HCT116 (cell line): Measurements from ENCODE around the gene APOBEC3B.

Experiments
- EZH2 ChIP-seq: fragments of 200-600 bp; sonication (generic); IDR thresholded peaks from 2 replicates; pipeline ENCODE4 v1.6.1; 2017; ENCODE audit warnings: antibody characterized with exemption, mixed run types
- FOSL1 ChIP-seq: IDR thresholded peaks from 2 replicates; pipeline ENCODE4 v1.6.1; 2012; ENCODE audit warnings: low read depth
- POLR2A ChIP-seq: IDR thresholded peaks from 2 replicates; pipeline ENCODE4 v1.7.0; 2011; ENCODE audit warnings: borderline replicate concordance; ENCODE audit not compliant: insufficient read depth, insufficient read length; ENCODE audit errors: extremely low read depth
- POLR2AphosphoS5 ChIP-seq: IDR thresholded peaks from 2 replicates; pipeline ENCODE4 v1.6.1; 2011; ENCODE audit warnings: mild to moderate bottlenecking, low read depth, low read length, moderate library complexity
- RAD21 ChIP-seq: IDR thresholded peaks from 2 replicates; pipeline ENCODE4 v1.6.1; 2012; ENCODE audit warnings: low read depth, mild to moderate bottlenecking
- TCF7L2 ChIP-seq: IDR thresholded peaks from 2 replicates; pipeline ENCODE4 v1.7.0; 2011; ENCODE audit warnings: borderline replicate concordance, inconsistent platforms; ENCODE audit not compliant: insufficient read depth, insufficient read length; ENCODE audit errors: extremely low read depth
- ZBTB33 ChIP-seq: IDR thresholded peaks from 2 replicates; pipeline ENCODE4 v1.6.1; 2011; ENCODE audit warnings: mild to moderate bottlenecking, low read length, moderate library complexity; ENCODE audit not compliant: insufficient replicate concordance; ENCODE audit errors: extremely low read depth
- ZNF274 ChIP-seq: fragments of 200-500 bp; sonication (Bioruptor generic); IDR thresholded peaks from 2 replicates; pipeline ENCODE4 v1.6.1; 2014; ENCODE audit warnings: mild to moderate bottlenecking, low read depth, low read length, inconsistent platforms
- TF ChIP-seq, protein P1 (sequence below): IDR thresholded peaks from 2 replicates; pipeline ENCODE4 v1.6.1; 2012; ENCODE audit warnings: low read depth
- TF ChIP-seq, protein P2 (sequence below), 3 experiments: fragments of 200-600 bp in 1 of 3; sonication (generic) in 1 of 3; IDR thresholded peaks in 2 of 3; conservative IDR thresholded peaks in 1 of 3; 2 replicates each; pipeline ENCODE4 v1.5.1; 2012 to 2017; ENCODE audit warnings: low read depth in 2 of 3, low read length in 2 of 3, antibody characterized with exemption in 1 of 3, borderline replicate concordance in 1 of 3, control low read depth in 1 of 3, mild to moderate bottlenecking in 1 of 3, mixed read lengths in 1 of 3, mixed run types in 1 of 3, moderate library complexity in 1 of 3; ENCODE audit not compliant: insufficient read depth in 1 of 3
- TF ChIP-seq, protein P3 (sequence below): IDR thresholded peaks from 2 replicates; pipeline ENCODE4 v1.6.1; 2012

- TF ChIP-seq TCF7L2 (no peak), EZH2 (no peak), POLR2A (no peak), FOSL1 (no peak), ZBTB33 (no peak), POLR2AphosphoS5 (no peak), ZNF274 (no peak), RAD21 (no peak)
- TF ChIP-seq, protein P1, sequence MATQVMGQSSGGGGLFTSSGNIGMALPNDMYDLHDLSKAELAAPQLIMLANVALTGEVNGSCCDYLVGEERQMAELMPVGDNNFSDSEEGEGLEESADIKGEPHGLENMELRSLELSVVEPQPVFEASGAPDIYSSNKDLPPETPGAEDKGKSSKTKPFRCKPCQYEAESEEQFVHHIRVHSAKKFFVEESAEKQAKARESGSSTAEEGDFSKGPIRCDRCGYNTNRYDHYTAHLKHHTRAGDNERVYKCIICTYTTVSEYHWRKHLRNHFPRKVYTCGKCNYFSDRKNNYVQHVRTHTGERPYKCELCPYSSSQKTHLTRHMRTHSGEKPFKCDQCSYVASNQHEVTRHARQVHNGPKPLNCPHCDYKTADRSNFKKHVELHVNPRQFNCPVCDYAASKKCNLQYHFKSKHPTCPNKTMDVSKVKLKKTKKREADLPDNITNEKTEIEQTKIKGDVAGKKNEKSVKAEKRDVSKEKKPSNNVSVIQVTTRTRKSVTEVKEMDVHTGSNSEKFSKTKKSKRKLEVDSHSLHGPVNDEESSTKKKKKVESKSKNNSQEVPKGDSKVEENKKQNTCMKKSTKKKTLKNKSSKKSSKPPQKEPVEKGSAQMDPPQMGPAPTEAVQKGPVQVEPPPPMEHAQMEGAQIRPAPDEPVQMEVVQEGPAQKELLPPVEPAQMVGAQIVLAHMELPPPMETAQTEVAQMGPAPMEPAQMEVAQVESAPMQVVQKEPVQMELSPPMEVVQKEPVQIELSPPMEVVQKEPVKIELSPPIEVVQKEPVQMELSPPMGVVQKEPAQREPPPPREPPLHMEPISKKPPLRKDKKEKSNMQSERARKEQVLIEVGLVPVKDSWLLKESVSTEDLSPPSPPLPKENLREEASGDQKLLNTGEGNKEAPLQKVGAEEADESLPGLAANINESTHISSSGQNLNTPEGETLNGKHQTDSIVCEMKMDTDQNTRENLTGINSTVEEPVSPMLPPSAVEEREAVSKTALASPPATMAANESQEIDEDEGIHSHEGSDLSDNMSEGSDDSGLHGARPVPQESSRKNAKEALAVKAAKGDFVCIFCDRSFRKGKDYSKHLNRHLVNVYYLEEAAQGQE, result no peak
- TF ChIP-seq, protein P2, sequence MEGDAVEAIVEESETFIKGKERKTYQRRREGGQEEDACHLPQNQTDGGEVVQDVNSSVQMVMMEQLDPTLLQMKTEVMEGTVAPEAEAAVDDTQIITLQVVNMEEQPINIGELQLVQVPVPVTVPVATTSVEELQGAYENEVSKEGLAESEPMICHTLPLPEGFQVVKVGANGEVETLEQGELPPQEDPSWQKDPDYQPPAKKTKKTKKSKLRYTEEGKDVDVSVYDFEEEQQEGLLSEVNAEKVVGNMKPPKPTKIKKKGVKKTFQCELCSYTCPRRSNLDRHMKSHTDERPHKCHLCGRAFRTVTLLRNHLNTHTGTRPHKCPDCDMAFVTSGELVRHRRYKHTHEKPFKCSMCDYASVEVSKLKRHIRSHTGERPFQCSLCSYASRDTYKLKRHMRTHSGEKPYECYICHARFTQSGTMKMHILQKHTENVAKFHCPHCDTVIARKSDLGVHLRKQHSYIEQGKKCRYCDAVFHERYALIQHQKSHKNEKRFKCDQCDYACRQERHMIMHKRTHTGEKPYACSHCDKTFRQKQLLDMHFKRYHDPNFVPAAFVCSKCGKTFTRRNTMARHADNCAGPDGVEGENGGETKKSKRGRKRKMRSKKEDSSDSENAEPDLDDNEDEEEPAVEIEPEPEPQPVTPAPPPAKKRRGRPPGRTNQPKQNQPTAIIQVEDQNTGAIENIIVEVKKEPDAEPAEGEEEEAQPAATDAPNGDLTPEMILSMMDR (IDR thresholded peaks at IDR 0.05 in 2 of 3, conservative IDR thresholded peaks at IDR 0.05 in 1 of 3; ENCODE audit: borderline replicate concordance in 1 of 3, insufficient read depth in 1 of 3, low read depth in 2 of 3, low read length in 2 of 3), result no peak
- TF ChIP-seq, protein P3, sequence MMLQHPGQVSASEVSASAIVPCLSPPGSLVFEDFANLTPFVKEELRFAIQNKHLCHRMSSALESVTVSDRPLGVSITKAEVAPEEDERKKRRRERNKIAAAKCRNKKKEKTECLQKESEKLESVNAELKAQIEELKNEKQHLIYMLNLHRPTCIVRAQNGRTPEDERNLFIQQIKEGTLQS, result no peak
Observed at GRCh38 chr22:39027717-39028116, 45.6 kb downstream of the APOBEC3B start.
